HG02884 (cell line): Measurements from ENCODE around the gene ADGRA3.
"Not testable (repeated sequence)": the region's sequence is repeated elsewhere in the genome, so short reads cannot be mapped to it uniquely, and the experiment has no call there.

Experiments used
- ATAC-seq: cut with Tn5 transposase; IDR thresholded peaks from one replicate; pipeline ENCODE4 v1.9.1; 2021; ENCODE audit warnings: mild to moderate bottlenecking, moderate library complexity; ENCODE audit not compliant: unreplicated experiment

The ADGRA3 gene

DNA sequence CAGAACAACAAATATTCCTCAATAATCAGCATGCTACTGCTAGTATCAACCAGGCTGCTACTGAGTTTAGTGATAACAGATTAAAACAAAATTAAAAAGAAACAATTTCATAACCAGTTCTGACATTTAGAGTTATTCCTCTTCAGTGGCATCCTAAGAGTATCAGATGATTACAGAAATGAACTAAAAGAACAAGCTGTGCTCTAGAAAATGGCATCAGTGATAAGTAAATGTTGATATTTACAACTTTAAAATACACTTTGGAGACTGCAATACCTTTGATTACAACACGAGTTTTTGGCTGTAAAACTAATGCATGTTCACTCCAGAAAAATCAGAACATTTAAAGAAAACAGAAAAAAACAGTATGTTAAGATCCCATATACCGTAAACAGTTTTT lies 72.9 kb downstream of the ADGRA3 start:
- no peak for ATAC-seq

DNA sequence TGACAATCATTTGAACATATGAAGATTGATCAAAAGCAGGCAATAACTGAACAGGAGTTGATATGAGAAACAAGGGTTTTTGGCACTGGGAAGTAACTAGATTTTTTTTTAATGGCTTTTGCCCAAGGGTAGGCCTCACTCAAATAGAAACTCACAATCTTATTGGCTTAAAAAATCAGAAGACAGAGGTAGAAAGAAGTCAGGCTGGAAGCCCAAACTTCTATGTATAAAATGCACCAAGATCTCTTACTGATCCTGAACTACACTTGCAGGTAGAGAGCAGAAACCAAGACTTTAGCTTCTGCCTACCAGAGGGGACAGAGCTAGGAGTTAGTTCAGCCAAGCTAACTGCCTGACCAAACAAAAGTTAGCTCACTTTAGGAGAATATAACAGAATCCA lies 74.9 kb downstream of the ADGRA3 start:
- no peak for ATAC-seq

DNA sequence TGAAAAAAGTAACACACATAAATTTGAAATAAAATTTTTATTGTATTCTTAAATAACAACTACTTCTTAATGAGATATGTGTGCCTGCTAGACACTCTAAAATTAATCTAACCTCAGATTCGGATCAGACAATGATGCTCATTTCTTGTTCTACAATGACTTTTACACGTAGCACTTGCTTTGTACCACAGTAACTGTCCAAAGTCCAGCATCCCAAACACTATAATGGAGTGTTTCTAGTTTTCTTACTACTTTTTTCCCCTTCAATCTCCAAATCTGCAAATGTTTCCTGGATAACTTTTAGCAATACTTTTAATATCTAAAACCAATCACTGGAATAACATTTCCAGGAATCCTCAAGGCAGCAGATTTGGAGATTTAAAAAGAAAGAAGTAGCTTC lies 75.9 kb downstream of the ADGRA3 start:
- ATAC-seq, result no peak

DNA sequence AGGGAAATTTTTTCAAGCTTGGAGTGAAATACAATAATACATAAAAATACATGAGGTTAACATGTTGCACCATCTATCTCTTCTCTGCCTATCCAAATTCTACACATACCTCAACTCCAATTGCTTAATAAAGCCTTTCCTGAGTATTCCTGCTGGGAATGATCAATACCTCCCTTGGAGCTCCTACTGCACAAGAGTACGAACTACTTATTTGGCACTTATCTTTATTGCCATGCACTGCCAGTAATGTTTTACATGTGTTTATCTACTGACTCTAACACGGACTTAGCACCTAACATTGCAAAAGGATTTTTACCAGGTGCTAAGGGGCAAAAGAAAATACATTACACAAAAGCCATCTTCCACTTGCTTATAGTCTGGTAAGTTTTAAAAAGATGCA lies 80.2 kb downstream of the ADGRA3 start:
- ATAC-seq, result no peak

DNA sequence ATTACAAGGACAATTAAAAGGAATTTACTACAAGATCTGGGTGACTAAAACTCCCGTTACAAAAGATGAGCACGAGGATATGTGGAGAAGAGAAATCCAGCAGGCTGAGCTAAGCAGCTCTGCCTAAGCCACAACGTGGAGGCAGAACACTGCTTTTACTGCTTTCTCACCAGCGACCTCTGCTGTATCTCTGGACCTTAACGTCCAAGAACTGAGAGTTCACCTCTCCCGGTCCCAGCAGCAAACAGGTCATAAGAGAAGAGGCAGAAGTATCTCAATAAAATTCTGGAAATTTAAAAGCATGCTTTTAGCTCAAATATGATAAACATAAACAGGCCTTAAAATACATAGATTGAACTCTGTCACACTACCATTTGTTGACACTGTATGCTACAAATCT lies 81.0 kb downstream of the ADGRA3 start:
- no peak for ATAC-seq

DNA sequence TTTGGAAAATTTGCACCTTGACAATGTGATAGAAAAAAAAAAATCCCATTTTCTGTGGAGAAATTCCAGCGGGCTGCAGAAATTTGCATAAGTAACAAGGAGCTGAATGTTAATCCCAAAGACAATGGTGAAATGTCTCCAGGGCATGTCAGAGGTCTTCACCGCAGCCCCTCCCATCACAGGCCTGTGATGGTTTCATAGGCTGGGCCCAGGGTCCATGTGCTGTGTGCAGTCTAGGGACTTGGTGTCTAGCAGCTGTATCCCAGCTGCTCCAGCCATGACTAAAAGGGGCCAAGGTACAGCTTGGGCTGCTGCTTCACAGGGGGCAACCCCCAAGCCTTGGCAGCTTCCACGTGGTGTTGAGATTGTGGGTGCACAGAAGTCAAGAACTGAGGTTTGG lies 85.2 kb downstream of the ADGRA3 start:
- ATAC-seq, result no peak

DNA sequence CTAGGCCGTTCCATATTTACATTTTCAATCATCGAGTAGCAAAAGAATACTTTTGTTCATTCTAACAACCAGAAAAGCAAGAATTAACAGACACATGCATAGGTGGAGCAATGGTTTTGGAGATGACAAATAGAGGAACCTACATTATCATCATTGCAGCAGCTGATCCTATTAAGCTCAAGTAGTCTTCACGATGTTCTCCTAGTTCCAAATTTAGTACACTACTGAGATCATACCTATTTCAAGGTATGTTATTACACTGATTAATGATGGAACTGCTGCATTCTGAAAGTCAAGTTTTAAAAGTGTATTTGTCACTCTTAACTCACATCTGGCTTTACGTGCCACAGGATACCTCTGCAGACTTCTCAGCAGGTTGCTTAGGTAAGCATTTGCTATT lies 87.4 kb downstream of the ADGRA3 start:
- ATAC-seq, result no peak

DNA sequence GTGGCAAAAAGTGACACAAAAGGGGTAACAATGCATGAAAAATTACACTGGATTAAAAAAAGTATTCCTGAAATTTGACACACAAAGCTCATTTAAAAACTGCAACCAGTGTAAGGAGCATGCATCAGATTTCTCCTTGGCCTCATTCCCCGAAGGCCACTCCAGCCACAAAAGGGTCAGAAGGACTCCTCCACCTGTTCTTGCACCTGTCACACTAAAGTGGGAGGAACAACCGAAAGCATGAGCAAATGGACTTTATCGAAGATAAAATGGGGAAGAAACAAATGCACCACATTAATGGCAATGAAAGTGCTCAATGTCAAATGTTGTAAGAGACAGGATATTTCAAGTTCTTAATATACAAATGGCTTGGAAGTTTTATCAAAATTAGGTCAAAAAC lies 88.2 kb downstream of the ADGRA3 start:
- ATAC-seq, result no peak

DNA sequence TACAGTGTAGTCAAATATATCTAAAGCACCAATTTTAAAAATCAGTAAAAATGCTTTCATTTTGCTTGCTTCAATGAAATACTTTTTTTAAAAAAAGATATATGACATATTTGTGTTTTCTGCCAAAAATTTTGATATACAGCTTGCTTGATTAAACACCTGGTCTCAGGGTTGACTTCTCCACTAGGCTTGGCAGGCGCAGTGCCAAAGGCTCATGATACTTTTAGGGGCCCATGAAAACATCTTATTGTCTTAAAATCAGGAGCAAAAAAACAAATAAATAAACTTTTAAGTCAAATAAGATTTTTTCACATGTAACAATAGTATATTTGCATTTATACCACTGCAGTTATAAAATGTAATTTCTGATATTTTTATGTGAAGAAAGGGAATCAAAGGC lies 95.6 kb downstream of the ADGRA3 start:
- no peak for ATAC-seq

DNA sequence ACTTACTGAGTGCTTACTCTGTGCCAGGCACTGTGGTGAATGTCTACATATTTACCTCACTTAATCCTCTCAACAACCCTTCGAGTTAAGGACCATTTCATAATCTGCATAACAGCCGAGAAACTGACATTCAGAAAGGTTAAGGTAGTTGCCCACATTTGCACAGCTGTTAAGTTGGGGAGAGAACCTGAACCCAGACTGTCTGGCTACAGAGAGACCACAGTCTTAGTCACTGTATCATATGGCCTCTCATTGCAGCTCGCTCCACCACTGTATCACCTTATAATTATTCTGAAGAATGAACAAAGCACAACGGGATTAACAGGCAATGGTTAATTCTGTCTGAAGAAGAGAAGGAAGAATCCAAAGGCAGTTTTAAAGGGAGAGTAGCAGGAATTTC lies 98.5 kb downstream of the ADGRA3 start:
- no peak for ATAC-seq

DNA sequence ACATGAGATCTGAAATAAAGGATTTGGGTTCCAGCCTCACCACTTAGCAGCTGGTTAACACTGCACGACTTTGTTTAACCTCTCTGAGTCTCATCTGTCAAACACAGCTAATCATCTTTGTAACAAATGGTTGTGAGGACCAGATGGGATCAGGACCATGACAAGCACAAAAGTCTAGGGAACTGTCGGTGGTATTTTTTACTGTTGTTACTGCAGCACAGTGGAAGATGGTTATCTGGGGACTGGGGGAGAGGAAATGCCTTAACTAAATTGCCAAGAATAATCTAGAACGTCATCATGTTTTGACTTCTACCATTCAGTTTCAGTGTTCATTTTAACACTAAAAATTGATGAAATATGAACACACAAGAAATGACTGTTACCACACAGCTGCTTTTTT lies 99.5 kb downstream of the ADGRA3 start:
- ATAC-seq, result no peak

DNA sequence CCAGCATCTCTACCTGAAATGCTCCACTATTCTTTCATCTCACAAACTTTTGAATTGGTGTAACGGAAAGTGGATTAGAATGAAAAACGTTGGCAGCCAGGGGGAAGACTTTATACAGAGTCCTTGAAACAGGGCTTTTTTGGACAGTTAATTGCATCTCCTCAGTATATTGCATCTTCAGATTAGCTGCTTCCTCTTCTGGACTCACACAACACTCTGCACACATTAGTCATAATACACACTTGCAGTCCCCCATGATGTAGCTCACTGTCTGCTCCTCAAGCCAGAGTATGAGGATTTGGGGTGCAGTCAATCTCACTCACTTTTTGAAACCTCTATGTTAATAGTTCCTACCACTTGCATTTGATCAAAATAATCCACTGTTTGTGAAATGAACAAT lies 101.0 kb downstream of the ADGRA3 start:
- no peak for ATAC-seq

DNA sequence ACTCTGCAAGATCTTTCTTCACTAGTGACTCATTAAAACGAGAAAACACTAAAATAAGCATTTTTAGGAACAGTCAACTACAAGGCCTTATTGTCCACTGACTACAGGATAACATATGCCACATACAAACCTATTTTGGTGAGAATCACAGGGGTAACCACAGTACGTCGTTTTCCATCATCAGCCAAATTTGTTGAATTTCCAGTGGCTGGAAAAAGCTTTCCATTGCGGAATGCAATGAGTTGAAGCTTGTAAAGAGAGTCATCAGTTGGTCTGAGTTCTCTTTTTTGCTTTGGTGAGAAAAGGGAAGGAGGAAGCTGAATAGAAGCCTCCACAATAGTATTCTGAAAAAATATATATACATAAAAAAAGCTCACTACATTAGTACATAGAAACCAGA lies 102.4 kb downstream of the ADGRA3 start:
- ATAC-seq, result no peak

DNA sequence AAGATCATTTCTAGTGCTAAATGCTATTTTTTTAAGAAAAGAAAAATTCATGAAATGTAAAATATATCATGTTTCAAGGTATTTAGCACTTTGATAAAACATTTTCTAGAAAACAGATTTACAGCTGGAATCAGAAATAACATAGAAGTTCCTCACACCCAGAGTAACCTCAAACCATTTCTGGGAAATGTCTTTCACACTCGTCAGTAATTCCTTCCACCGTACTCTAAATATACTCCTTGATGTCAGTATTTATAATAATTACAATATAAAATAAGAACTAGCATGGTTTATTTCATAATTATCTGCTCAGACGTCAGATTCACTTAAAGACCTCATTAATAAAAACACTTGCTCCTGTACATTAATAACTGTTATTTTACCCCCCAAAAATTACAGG lies 103.9 kb downstream of the ADGRA3 start:
- ATAC-seq, result no peak

DNA sequence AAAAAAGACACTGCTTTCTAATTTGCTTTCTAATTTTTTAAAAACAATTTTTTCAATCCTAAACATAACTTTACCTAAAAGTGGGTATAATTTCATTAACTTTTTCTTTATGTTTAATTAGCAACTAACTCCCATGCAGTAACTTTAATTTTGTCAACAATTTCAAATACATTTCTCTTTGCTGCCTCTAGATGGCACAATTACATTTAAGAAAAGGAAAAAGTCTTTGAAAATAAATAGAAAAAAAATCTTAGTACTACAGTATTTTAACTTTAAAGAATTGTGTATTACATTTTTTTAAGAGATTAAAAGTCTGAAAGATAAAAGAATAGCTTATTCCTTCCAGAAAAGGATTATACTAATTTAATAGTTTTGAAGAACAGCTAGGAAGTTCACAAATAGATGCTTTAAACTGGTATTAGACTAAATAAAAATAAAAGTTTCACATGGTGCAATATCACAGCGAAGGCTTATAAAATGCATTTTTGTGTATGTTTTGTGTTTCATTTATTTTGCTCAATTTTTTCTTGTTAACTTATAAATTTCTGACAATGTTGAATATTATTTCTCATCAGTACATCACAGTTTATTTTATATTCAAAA lies 105.1 kb downstream of the ADGRA3 start:
- no peak for ATAC-seq

DNA sequence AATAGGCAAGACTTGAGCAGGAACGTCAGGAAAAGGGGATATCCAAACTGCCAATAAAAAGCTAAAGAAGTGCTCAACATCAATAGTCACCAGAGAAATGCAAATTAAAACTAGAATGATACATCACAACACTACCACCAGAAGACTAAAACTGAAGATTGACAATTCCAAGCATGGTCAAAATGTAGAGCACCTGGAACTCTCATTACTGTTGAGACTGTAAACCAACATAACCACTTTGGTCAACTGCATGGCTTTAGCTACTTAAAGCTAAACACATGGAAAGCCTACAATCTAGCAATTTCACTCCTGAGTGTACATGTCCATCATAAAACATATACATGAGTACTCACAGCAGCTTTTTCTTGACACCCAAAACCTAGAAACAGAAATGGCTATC lies 107.4 kb downstream of the ADGRA3 start:
- no peak for ATAC-seq

DNA sequence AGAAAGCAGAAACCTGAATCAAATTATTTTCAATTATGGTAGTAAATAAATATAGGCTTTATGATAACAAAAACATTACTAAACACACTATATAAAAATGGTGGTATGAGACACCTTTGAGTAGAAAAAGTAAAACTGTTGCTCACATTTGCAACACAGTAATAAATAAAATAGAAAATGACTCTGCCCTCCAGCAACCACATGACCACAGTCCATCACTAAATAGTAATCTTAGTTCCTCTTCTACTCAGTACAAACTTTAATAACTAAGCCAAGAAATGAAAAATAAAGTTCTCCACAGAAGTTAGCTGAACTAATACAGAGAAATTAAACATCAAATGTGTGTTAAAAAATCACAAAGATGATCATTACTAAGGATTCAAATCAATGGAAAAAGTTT lies 108.5 kb downstream of the ADGRA3 start:
- ATAC-seq, result no peak

DNA sequence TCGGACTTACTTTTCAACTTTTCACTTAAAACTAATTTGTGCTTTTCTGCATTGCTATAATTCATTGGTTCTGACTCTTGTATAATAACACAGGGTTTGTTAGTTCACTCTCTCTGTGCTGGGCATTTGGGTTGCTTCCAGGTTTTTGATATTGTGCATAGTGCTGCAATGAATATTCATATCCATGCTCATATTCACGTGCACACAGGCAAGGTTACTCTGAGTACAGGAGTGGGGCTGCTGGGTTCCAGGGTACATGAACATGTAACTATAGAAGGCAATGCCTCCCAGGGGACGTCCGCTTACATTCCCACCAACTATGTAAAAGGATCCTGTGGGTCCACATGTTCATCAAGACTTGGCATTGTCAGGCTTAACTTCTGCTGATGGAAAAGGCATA lies 117.2 kb downstream of the ADGRA3 start:
- no peak for ATAC-seq

DNA sequence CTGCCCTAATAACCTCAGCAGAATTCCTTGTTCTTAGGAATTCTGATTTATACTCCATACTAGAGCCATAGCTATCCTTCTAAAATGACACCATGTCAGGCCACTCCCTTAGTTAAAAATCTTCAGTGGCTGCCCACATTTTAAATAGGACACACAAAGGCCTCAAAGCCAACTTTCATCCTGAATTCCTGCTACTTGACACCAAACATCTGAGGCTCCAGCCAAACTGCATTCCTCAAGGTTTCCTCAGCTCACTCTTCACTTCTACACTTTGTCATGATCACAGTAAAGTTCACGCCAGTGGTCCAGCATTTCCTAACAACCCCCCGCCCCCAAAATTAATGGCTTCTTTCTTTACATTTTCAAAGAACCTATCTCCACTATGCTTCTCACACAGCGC lies 124.3 kb downstream of the ADGRA3 start:
- ATAC-seq, result no peak

DNA sequence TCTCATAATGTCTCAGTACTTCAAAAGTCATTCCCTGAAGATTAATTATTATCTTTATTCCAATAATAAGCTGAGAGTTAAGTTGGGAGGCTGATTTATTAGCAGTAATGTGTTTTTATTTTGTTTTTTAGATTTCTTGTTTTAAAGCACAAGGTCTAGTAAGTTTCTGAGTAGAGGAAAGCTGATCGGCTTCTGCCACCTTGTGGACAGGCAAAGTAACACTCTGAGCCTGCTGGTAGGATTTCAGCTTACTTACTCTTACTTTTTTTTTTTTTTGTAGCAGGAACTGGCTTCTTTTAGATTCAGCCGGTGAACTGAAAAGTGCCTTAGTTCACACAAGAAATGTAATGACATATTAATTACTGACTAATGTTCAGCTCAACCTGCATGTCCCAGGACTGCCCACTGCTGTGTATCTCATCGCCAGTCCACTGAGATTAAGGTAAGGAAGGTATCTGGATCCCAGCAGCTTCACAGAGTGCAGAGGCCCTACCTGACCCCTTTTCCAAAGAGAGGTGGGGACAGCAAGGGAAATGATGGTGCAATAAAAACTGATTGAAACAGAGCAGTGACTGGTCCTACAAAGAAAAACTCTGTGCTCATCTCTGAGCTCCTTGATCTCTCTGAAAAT lies 126.5 kb downstream of the ADGRA3 start:
- no peak for ATAC-seq

DNA sequence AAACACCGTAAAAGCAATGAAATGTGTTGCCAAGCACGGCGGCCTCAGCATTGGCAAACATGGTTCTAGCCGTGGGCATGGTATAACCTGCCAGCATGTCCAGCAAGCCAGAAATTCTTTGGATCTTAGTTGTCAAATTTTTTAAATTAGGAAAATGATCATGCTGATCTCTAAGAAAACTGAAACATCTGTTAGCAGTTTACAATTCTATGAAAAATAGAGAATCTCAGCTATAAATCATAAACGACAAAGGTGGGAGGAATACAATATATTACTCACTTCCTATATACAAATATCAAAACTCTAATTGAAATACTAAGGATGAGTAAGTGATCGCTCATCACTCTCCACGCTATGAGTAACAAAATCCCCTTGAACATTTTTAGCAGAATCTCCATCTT lies 130.3 kb downstream of the ADGRA3 start:
- no peak for ATAC-seq

DNA sequence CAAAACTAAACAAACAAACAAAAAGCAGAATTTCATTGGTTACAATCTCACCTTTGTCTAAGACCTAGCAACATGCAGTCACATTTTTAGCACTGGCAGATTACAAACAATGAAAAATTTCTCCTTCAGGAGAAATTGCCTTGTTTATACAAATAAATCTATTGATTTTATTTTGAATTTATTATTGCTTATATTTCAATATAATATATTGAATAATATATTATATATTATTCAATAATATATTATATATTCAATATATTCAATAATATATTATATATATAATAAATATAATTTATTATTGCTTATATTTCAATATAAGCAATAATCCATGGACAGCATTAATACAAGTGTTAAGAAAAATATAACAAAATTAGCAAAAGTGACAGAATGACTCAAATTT lies 131.7 kb downstream of the ADGRA3 start:
- ATAC-seq, result no peak

DNA sequence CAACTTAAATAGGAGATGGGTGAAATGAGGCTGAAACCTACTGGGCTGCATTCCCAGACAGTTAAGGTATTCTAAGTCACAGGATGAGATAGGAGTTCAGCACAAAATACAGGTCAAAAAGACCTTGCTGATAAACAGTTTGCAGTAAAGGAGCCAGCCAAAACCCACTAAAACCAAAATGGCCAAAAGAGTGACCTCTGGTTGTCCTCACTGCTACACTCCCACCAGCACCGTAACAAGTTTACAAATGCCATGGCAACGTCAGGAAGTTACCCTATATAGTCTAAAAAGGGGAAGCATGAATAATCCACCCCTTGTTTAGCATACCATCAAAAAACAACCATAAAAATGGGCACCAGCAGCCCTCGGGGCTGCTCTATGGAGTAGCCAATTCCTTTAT lies 133.7 kb downstream of the ADGRA3 start:
- not testable (repeated sequence) for ATAC-seq
